Activated CD8-positive, alpha-beta T cell treated with anti-CD3 and anti-CD28 coated beads for 36 hours (primary cell): ENCODE results near the gene CAMTA1. TPM values are rescaled to one million over a fixed set of nuclear protein-coding genes. Genes with fewer than 3 reads are reported as not detected.

Source experiments
- ATAC-seq: fragments of 200-7000 bp; cut with Tn5 transposase; one replicate; pipeline ENCODE4 v1.10.0; 2021; ENCODE audit warnings: mild to moderate bottlenecking, moderate library complexity
- CTCF ChIA-PET: fragments of 350-600 bp; sonication (Branson Sonifier 250); formaldehyde crosslinking; loops from one replicate; lab custom pipeline; 2021; ENCODE audit warnings: antibody characterized with exemption; lab: Charles Lee
- POLR2A ChIA-PET: fragments of 350-600 bp; sonication (Branson Sonifier 250); formaldehyde crosslinking; loops from one replicate; lab custom pipeline; 2021; ENCODE audit warnings: antibody characterized with exemption; lab: Charles Lee
- DNase-seq: peaks from one replicate; pipeline ENCODE4 v3.0.0-alpha.2; 2020
- H3K27ac Mint-ChIP-seq: one replicate; pipeline ENCODE4 v1.8.0; 2021; ENCODE audit warnings: mild to moderate bottlenecking, mixed read lengths
- H3K27me3 Mint-ChIP-seq: one replicate; pipeline ENCODE4 v1.8.0; 2021; ENCODE audit warnings: mixed read lengths
- H3K36me3 Mint-ChIP-seq: one replicate; pipeline ENCODE4 v1.8.0; 2021; ENCODE audit warnings: low read depth, mixed read lengths
- H3K4me1 Mint-ChIP-seq: one replicate; pipeline ENCODE4 v1.8.0; 2021; ENCODE audit warnings: low read depth, mixed read lengths
- H3K4me3 Mint-ChIP-seq: one replicate; pipeline ENCODE4 v1.8.0; 2021; ENCODE audit warnings: mild to moderate bottlenecking, moderate library complexity, mixed read lengths
- H3K9me3 Mint-ChIP-seq: one replicate; pipeline ENCODE4 v1.8.0; 2021; ENCODE audit warnings: mixed read lengths
- CTCF ChIP-seq: fragments of 200-600 bp; IDR thresholded peaks from one replicate; pipeline ENCODE4 v1.8.0; 2022; ENCODE audit warnings: antibody characterized with exemption, mild to moderate bottlenecking
- intact Hi-C: fragments of 100-400 bp; cut with micrococcal nuclease; formaldehyde crosslinking; loops from one replicate; pipeline ENCODE4 v1.10.0; 2022
- total RNA-seq, 2 experiments: library from RNA; stranded (reverse); gene quantifications; one replicate each; pipeline ENCODE4 v1.2.3, GENCODE V29; 2021

Gene CAMTA1
- total RNA-seq, 2 experiments from 2014 or later, result 67.7 to 70.9 TPM

DNA sequence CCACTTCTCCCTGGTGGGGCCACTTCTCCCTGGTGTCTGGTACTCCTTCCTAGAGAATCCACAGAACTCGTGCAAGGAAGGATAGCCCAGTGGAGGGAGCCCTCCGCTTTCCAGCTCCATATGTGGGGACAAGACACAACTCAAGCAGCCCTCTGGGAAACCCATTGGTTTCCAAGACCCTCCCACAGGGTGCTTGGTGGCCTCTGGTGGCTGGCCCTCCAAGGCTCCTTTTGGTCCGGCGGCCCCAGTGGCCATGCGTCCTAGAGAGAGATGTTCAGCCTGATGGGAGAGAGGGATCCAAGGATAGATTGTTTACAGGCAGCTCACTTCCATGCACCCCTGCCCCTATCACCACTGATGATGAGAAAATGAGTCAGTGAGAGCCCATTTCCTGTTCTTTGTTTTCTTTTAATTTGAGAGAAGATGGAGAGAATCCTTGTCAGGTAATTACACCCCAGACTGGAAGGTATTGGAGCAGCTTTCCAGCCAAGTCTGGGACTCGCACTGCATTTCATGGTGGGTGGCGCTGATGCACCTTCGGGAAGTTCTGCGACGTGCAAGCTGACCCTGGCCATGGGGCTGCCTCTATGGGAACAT lies 499.7 kb downstream of the CAMTA1 start:
- Mint-ChIP-seq H3K9me3 (no peaks in the 10 kb centered on the region), H3K27ac (no peak overlapping the region), H3K4me3 (no peak overlapping the region), H3K36me3 (no peaks in the 10 kb centered on the region), H3K27me3 (peaks cover 9% of the 10 kb centered on the region), H3K4me1 (no peaks in the 10 kb centered on the region)
- ChIA-PET POLR2A (no interaction called here), CTCF (no interaction called here)
- intact Hi-C loops, result no loop called here
- TF ChIP-seq CTCF, result no peak
- DNase-seq, result no peak
- ATAC-seq, result no peak

DNA sequence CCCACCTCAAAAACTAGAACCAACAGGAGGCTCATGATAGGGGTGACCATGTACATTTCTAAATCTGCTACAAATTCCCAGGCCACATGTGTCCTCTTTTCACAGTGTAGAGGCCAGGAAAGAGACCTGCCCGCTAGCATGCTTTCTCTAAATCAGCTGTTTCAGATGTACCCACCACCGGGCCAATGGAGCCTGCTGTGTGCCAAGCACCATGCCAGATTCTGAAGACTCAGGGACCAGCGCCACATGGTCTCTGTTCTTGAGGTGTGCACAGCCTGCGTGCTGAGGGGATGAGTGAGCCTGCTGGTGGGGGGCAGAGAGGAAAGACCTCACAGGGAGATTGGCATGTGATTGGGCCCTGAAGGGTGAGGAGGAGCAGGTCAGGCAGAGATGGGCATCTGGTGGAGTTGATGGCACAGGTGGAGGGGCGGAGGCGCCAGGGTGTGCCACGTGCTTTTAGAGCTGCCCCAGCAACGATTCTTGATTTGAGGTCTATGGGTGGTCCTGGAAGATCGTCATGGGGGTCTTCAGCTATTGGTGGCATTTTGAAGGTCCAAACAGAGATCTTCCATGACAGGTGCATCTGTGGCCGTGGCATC lies 500.7 kb downstream of the CAMTA1 start:
- no peak for ATAC-seq
- H3K4me3 Mint-ChIP-seq, result no peak overlapping the region
- DNase-seq, result no peak
- H3K27me3 Mint-ChIP-seq, result peaks cover 7% of the 10 kb centered on the region
- no peaks in the 10 kb centered on the region for H3K36me3 Mint-ChIP-seq
- TF ChIP-seq CTCF, result no peak
- POLR2A ChIA-PET, result no interaction called here
- no peaks in the 10 kb centered on the region for H3K4me1 Mint-ChIP-seq
- no peak overlapping the region for H3K27ac Mint-ChIP-seq
- intact Hi-C loops, result no loop called here
- CTCF ChIA-PET, result interaction anchor here (1.1 kb wide), 1 partner anchor 11 kb away, joined by 3 read pairs; no protein-coding TSS in a partner anchor
- no peaks in the 10 kb centered on the region for H3K9me3 Mint-ChIP-seq

DNA sequence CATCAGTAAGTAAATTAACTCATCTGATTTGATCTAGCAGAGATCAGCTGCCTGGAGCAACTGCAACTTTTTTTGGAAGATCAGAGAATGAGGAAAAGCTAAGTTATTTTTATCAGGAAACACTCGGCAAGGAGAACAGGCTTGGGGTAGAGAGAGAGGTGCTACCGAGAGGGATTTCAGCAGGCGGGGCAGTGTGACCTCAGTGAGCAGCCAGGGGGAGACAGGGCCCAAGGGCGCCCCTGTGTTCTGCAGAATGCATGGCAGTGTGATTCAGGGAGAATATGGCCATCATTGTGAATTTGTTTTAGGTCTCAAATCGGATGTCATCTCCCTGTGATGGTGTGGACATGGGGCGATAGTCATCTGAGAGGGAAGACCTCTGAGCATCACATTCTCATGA lies 501.8 kb downstream of the CAMTA1 start:
- no peaks in the 10 kb centered on the region for H3K36me3 Mint-ChIP-seq
- intact Hi-C loops, result no loop called here
- ATAC-seq, result no peak
- peaks cover 7% of the 10 kb centered on the region for H3K27me3 Mint-ChIP-seq
- no peaks in the 10 kb centered on the region for H3K9me3 Mint-ChIP-seq
- no peaks in the 10 kb centered on the region for H3K4me1 Mint-ChIP-seq
- TF ChIP-seq CTCF, result no peak
- no peak overlapping the region for H3K4me3 Mint-ChIP-seq
- no peak overlapping the region for H3K27ac Mint-ChIP-seq
- ChIA-PET CTCF (interaction anchor here (1.1 kb wide), 1 partner anchor 10 kb away, joined by 3 read pairs; no protein-coding TSS in a partner anchor), POLR2A (no interaction called here)
- DNase-seq, result no peak

- Mint-ChIP-seq H3K27ac (no peak overlapping the region), H3K27me3 (no peaks in the 10 kb centered on the region), H3K9me3 (no peaks in the 10 kb centered on the region), H3K4me1 (no peaks in the 10 kb centered on the region), H3K4me3 (no peak overlapping the region), H3K36me3 (no peaks in the 10 kb centered on the region)
- ChIA-PET POLR2A (no interaction called here), CTCF (no interaction called here)
- DNase-seq, result no peak
- no peak for ATAC-seq
- intact Hi-C loops, result no loop called here
- no peak for TF ChIP-seq CTCF
Observed at GRCh38 chr1:7288992-7289391, 503.7 kb downstream of the CAMTA1 start.

GRCh38 chr1:7289694-7290093 lies 504.4 kb downstream of the CAMTA1 start:
- Mint-ChIP-seq H3K4me3 (no peak overlapping the region), H3K4me1 (no peaks in the 10 kb centered on the region), H3K9me3 (no peaks in the 10 kb centered on the region), H3K27ac (no peak overlapping the region), H3K36me3 (no peaks in the 10 kb centered on the region), H3K27me3 (no peaks in the 10 kb centered on the region)
- ATAC-seq (no peak), DNase-seq (no peak)
- no peak for TF ChIP-seq CTCF
- ChIA-PET POLR2A (no interaction called here), CTCF (no interaction called here)
- intact Hi-C loops, result no loop called here
